HG03159 (cell line): Measurements from ENCODE around the gene DLG5.

ENCODE experiments used
- ATAC-seq: cut with Tn5 transposase; IDR thresholded peaks from one replicate; pipeline ENCODE4 v1.9.1; 2021; ENCODE audit warnings: mild to moderate bottlenecking, moderate library complexity; ENCODE audit not compliant: unreplicated experiment

The DLG5 gene

GRCh38 chr10:77801474-77802161, 124.9 kb downstream of the DLG5 start:
- ATAC-seq, result no peak

GRCh38 chr10:77800738-77801266, 125.8 kb downstream of the DLG5 start:
- no peak for ATAC-seq

- ATAC-seq, result no peak
Observed at GRCh38 chr10:77800320-77800719, 126.2 kb downstream of the DLG5 start.

- ATAC-seq, result no peak
Observed at GRCh38 chr10:77799352-77799751, 127.2 kb downstream of the DLG5 start.

- no peak for ATAC-seq
Observed at GRCh38 chr10:77798940-77799339, 127.6 kb downstream of the DLG5 start.

GRCh38 chr10:77796311-77796915, 130.1 kb downstream of the DLG5 start:
- no peak for ATAC-seq

- ATAC-seq, result no peak
Observed at GRCh38 chr10:77795426-77796055, 131.0 kb downstream of the DLG5 start.

- ATAC-seq, result no peak
Observed at GRCh38 chr10:77794256-77795142, 132.1 kb downstream of the DLG5 start.

- ATAC-seq, result no peak
Observed at GRCh38 chr10:77793831-77794230, 132.7 kb downstream of the DLG5 start.

GRCh38 chr10:77792155-77792554, 134.4 kb downstream of the DLG5 start:
- ATAC-seq, result no peak

GRCh38 chr10:77791506-77791905, 135.0 kb downstream of the DLG5 start:
- no peak for ATAC-seq

- no peak for ATAC-seq
Observed at GRCh38 chr10:77789861-77790260, 136.7 kb downstream of the DLG5 start.

- ATAC-seq, result no peak
Observed at GRCh38 chr10:77789016-77789415, 137.5 kb downstream of the DLG5 start.

GRCh38 chr10:77788496-77789010, 138.0 kb downstream of the DLG5 start:
- ATAC-seq, result no peak

GRCh38 chr10:77787440-77787839, 139.1 kb downstream of the DLG5 start:
- no peak for ATAC-seq

GRCh38 chr10:77784856-77785255, 141.7 kb downstream of the DLG5 start:
- ATAC-seq, result no peak

GRCh38 chr10:77782328-77783061, 144.1 kb downstream of the DLG5 start:
- ATAC-seq, result no peak

- no peak for ATAC-seq
Observed at GRCh38 chr10:77781451-77782327, 144.9 kb downstream of the DLG5 start.

- no peak for ATAC-seq
Observed at GRCh38 chr10:77780180-77780579, 146.4 kb downstream of the DLG5 start.
